GM04504 (cell line): Measurements from ENCODE around the gene CCDC107.

ENCODE experiments used
- DNase-seq: peaks from one replicate; pipeline ENCODE4 v3.0.0-alpha.2; 2012; ENCODE audit warnings: low read depth

The CCDC107 gene

DNA sequence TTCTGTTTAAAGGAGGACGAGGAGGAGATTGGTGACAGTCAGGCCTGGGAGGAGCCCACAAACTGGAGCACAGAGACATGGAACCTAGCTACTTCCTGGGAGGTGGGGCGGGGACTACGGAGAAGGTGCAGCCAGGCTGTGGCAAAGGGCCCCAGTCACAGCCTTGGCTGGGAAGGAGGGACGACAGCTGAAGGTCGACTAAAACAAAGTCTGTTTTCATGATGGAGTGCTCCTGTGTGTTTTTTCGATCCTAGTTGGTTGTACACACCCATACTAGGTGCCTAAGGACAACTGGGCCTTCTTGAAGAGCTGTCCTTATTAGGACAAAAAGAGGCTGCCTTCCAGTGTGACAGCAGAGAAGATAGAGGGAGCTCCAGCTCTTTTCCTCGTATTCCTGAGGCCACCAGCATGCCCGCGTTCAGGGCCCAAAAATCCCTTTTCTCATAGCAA, 2.9 kb downstream of the CCDC107 start:
- no peak for DNase-seq

DNA sequence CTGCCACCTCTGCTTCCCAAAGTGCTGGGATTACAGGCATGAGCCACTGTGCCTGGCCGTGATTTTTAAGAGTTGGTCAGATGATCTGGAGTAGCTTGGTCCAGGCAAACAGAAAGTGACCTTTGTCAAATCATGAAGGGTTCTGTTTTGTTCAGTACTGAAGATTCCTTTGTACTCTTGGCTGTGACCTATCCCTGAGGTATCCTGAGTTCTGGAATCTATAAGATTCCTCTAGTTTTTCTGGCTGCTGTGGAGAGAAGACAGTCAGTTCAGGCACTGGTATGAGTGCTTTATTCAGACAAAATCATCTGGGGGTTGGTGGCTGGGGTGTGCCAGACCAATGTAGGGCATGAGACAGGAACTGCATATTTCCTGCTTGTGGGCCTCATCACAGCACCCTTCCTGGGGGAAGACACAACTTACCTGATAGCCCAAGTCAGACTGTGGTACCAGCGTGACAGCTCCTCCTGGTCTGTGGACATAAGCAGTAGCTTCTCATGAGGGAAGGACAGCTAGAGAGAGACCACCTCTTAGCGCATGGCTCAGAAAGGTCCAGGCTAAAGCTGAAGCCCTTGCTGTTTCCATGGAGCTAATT, 3.8 kb downstream of the CCDC107 start:
- DNase-seq, result no peak

DNA sequence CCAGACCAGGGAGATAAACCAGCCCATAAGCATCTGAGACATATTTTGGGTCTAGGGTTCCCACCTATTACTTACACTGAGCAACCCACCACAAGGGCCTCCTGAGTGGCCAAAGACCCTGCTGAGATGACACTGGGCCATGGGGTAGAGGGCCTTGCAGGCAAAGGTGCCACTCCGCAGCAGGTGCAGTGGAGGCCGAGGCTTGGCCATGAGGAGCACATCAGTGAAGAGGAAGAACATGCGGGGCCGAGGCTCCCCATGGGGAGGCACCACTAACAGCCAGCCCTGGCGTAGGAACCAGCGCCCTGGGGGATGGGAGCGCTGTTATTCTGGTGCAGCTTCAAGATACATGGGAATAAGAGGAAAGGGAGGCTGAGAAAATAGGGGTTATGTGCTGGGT, 4.3 kb downstream of the CCDC107 start:
- DNase-seq, result no peak

DNA sequence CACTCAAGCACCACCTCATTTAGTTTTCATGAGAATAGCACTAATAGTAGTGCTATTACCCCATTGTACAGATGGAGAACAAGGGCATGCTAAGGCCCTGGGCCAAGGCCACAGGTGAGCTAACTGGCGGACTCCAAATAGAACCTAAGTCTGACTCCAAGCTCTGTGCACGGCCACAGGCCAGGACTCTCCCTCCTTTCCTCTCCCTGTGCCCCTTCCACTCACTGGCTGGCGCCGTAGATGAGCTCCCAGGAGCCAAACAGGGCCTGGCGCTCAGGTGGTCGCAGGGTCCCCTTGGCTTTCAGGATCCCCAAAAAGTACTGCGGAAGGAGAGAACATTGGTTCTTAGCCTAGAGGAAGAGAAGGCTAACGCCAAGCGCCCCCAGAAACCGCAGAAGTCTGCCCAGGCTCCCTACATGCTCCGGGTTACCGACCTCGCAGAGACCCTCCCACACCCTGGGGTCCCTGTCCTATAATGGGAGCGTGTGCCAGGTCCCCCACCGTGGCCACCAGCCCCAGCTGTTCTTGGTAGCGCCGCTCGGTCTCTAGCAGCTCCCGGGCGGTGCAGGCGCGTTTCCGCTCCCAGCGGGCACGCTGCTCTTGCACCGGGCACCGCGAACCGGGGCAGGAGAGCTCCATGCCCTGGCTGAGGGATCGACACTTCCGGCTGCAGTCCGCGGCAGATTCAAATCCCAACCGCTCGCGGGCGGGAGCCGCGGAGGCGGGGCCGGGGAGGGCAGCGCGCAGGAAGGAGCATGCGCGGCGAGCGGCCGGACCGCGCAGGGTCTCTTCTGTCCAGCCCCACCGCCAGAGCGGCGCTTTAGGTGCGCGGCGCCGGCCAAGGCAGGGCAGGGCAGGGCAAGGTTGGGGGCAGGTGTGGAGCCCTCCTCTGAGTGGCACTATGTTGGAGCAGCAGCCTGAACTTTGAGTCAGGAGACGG, 6.7 kb downstream of the CCDC107 start, which contains the start of gene ARHGEF39:
Gene ARHGEF39, minus strand, starts transcription at position 665 of the 940 bp plus-strand sequence. Its CDS starts 26 bp downstream, at position 639.
- DNase-seq, result no peak

DNA sequence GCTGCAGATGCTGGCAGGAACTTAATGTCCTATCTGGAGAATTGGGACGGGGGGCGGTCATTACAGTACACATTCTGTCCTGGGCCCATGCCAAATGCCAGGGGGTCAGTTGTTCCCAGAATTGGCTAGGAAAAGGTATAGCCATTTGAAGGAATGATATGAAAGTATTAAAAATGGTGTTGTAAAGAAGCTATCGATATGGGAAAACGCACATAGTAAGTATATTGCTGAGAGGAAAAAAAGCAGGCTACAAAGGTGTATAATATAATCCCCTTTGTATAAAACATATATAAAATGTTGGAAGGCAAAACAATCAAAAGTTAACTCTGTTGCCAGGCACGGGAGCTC, 7.4 kb downstream of the CCDC107 start:
- DNase-seq, result no peak

DNA sequence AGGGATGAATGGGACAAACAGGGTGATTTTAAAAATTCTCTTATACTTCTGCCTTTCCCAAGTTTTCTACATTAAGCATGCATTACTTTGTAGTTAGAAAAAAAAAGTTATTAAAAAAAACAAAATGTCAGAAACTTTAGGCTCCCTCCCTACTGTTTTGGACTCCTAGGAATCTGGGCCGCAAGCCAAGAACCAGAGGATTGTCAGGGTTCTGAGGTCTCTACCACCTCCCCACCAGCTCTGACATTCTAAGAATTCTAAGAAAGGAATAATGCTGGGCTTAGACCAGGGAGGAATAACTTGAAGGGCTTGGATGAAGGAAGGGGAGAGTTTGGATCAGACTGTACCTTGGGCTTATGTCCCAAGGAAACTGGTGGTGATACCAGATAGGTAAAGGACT, 8.0 kb downstream of the CCDC107 start:
- no peak for DNase-seq

DNA sequence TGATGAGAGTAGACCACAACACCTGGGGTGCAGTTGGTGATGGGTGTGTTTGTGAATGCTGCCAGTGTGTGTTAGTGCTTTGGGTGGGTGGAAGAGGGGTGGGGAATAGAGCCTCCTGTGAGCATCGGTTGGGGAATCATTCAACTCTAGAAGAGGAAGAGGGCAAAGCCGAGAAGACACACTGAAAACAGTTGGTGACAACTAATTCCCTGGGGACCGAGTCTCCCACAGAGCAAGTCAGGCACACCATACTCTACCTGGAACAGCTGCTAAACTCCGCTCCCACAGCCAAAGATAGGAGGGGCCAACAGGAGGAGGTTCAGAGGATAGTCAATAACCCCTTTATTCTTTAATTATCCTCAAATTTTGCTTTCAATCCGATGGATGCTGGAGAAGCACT, 8.5 kb downstream of the CCDC107 start:
- DNase-seq, result no peak

DNA sequence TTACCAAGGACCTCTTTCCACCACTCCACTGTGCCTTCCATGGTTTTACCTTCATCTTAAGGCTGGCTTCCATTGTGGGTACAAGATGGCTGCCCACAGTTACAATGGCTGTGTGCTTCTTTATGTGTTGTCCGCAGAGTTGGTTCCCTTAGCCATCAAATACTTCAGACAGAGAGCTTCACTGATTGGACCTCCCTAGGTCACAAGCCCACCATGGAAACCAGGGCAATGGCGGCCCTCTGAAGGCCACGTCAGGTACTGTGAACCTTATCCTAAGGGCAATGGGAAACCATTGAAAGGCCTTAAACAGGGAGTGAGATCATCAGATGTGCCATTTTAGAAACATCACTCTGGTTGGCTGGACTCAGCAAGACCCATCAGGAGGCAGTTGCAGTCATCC, 9.8 kb downstream of the CCDC107 start:
- DNase-seq, result no peak

DNA sequence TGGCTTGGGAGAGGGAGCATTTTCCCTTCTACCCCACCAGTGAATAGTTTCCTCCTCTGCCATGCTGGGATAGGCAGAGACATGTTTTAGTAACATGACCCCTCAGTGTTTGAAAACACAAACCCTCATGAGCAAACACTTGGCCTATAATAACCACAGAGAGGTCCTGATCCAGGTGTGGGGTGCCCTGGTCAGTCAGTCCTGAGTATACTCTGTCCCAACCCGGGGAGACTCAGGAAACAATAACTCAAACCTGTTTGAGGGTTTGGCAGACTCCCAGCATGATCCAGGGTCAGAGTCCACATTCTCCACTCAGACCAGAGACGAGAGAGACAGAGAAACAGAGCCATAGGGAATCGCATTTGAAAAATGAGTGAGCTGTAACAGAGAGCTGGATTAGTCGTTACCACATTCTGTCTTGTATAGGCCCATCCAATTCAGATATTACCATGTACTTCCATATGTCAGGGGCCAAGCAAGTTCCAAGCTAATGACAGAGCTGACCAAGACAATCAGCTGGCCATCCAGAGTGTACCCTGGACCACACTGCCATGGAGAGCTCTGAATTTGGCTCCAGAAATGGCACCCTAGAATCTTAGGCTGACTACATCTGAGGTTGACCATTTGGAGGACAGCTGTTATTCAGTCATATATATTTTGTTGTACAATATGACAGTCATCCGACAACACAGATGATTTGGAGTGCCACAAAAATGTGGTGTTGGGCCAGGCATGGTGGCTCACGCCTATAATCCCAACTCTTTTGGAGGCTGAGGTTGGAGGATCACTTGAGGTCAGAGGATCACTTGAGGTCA, 11.4 kb downstream of the CCDC107 start:
- DNase-seq, result no peak

DNA sequence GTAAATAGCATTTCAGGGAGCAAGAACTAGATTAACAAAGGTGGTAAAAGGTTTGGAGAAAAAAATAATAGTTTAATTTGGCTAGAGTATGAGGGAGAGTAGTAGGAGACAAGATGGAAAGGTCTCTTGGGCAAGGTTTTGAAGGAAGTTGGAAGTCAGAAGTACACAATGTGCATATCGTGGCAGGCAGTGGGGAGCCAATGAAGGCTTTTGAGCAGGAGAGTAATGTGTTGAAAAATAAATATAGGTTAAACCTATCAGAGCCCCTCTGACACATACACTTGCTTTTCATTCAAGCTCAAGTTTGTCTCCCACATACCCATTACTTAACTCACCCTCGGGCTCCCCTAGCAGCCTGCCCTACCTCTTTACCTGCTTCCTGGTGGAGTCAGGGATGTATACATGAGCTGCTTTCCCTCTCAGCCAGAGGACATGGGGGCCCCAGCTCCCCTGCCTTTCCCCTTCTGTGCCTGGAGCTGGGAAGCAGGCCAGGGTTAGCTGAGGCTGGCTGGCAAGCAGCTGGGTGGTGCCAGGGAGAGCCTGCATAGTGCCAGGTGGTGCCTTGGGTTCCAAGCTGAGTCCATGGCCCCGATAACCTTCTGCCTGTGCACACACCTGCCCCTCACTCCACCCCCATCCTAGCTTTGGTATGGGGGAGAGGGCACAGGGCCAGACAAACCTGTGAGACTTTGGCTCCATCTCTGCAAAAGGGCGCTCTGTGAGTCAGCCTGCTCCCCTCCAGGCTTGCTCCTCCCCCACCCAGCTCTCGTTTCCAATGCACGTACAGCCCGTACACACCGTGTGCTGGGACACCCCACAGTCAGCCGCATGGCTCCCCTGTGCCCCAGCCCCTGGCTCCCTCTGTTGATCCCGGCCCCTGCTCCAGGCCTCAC, 15.3 kb downstream of the CCDC107 start, which contains the start of gene CA9:
Gene CA9, plus strand, starts transcription at position 797 of the 893 bp plus-strand sequence. Its CDS starts 32 bp downstream, at position 829.
- DNase-seq, result no peak

DNA sequence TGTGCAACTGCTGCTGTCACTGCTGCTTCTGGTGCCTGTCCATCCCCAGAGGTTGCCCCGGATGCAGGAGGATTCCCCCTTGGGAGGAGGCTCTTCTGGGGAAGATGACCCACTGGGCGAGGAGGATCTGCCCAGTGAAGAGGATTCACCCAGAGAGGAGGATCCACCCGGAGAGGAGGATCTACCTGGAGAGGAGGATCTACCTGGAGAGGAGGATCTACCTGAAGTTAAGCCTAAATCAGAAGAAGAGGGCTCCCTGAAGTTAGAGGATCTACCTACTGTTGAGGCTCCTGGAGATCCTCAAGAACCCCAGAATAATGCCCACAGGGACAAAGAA, 15.9 kb downstream of the CCDC107 start:
- no peak for DNase-seq

DNA sequence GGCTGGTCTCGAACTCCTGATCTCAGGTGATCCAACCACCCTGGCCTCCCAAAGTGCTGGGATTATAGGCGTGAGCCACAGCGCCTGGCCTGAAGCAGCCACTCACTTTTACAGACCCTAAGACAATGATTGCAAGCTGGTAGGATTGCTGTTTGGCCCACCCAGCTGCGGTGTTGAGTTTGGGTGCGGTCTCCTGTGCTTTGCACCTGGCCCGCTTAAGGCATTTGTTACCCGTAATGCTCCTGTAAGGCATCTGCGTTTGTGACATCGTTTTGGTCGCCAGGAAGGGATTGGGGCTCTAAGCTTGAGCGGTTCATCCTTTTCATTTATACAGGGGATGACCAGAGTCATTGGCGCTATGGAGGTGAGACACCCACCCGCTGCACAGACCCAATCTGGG, 17.1 kb downstream of the CCDC107 start:
- no peak for DNase-seq

DNA sequence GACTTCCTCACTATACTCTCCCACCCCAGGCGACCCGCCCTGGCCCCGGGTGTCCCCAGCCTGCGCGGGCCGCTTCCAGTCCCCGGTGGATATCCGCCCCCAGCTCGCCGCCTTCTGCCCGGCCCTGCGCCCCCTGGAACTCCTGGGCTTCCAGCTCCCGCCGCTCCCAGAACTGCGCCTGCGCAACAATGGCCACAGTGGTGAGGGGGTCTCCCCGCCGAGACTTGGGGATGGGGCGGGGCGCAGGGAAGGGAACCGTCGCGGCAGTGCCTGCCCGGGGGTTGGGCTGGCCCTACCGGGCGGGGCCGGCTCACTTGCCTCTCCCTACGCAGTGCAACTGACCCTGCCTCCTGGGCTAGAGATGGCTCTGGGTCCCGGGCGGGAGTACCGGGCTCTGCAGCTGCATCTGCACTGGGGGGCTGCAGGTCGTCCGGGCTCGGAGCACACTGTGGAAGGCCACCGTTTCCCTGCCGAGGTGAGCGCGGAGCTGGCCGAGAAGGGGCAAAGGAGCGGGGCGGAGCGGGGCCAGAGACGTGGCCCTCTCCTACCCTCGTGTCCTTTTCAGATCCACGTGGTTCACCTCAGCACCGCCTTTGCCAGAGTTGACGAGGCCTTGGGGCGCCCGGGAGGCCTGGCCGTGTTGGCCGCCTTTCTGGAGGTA, 17.8 kb downstream of the CCDC107 start:
- no peak for DNase-seq

DNA sequence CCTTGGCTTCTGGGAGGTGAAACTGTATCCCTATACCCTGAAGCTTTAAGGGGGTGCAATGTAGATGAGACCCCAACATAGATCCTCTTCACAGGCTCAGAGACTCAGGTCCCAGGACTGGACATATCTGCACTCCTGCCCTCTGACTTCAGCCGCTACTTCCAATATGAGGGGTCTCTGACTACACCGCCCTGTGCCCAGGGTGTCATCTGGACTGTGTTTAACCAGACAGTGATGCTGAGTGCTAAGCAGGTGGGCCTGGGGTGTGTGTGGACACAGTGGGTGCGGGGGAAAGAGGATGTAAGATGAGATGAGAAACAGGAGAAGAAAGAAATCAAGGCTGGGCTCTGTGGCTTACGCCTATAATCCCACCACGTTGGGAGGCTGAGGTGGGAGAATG, 21.0 kb downstream of the CCDC107 start:
- DNase-seq, result no peak

DNA sequence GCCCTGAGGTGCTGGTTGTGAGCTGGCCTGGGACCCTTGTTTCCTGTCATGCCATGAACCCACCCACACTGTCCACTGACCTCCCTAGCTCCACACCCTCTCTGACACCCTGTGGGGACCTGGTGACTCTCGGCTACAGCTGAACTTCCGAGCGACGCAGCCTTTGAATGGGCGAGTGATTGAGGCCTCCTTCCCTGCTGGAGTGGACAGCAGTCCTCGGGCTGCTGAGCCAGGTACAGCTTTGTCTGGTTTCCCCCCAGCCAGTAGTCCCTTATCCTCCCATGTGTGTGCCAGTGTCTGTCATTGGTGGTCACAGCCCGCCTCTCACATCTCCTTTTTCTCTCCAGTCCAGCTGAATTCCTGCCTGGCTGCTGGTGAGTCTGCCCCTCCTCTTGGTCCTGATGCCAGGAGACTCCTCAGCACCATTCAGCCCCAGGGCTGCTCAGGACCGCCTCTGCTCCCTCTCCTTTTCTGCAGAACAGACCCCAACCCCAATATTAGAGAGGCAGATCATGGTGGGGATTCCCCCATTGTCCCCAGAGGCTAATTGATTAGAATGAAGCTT, 21.8 kb downstream of the CCDC107 start:
- no peak for DNase-seq

DNA sequence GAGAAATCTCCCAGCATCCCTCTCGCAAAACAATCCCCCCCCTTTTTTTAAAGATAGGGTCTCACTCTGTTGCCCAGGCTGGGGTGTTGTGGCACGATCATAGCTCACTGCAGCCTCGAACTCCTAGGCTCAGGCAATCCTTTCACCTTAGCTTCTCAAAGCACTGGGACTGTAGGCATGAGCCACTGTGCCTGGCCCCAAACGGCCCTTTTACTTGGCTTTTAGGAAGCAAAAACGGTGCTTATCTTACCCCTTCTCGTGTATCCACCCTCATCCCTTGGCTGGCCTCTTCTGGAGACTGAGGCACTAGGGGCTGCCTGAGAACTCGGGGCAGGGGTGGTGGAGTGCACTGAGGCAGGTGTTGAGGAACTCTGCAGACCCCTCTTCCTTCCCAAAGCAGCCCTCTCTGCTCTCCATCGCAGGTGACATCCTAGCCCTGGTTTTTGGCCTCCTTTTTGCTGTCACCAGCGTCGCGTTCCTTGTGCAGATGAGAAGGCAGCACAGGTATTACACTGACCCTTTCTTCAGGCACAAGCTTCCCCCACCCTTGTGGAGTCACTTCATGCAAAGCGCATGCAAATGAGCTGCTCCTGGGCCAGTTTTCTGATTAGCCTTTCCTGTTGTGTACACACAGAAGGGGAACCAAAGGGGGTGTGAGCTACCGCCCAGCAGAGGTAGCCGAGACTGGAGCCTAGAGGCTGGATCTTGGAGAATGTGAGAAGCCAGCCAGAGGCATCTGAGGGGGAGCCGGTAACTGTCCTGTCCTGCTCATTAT, 22.4 kb downstream of the CCDC107 start:
- no peak for DNase-seq

DNA sequence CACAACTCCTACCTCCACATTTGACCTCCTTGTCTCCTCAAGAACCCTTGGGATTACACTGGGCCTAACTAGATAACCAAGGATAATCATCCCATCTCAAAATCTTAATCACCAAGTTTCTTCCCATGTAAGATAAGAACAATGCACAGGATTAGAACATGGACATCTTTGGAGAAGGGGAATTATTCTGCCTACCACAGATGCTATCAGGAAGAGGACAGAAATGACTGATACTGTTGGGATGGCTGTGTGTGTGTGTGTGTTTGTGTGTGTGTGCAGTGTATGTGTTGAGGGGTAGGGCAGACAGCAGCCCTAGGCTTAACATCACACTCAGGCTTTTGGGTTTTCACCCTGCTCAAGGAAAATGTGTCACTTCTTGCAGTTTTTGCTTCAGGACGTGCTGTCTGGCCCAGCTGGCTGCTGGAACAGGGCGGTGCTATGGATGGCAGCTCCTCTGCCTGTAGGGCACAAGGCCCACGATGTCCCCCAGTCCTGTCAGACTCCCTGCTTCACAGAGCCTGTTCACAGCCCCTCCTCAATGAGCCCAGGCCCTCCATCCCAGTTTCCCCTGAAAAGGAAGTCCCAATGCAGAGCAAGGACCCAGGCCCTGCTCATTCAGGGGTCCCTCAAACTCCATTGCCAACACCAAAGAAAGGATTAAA, 23.4 kb downstream of the CCDC107 start:
- no peak for DNase-seq

DNA sequence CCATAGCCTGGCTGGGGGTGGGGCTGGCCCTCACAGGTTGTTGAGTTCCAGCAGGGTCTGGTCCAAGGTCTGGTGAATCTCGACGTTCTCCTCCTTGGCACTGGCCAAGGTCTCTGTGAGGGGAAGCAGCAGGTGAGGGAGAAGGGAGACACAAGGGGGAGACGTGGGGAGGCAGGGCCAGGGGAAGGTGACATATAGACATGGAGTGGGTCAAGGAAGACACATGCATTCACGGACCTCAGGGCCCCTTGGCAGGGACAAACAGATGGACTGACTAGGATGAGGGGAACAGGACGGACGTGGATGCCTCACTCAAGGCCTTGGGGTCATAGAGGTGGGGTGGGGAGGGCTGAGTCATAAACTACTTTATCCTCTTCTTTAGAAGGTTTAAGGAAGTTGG, 24.0 kb downstream of the CCDC107 start:
- DNase-seq, result no peak
